A549 treated with ZK216348 at 1 μM for 4 hours (cell line): ENCODE results near the gene BRSK1. TPM values are rescaled to one million over a fixed set of nuclear protein-coding genes. Genes with fewer than 3 reads are reported as not detected.

Experiments used
- total RNA-seq: library from RNA; stranded (reverse); fragments of 200-300 nt; extraction: Qiagen RNA extraction; gene quantifications from 5 replicates; pipeline ENCODE4 v1.2.3, GENCODE V29; 2022; ENCODE audit warnings: low read depth

The BRSK1 gene
- 3.2 to 5.1 TPM (median 4.6 TPM) in 5 replicates for total RNA-seq

GRCh38 chr19:55283548-55284377, at the start of gene BRSK1:
Gene BRSK1 (plus strand): TSS chr19:55283997. CDS start chr19:55284443, 446 bp downstream.

GRCh38 chr19:55258828-55259539, 24.8 kb upstream of the BRSK1 start, which contains the start of gene PPP6R1:
Gene PPP6R1 (minus strand): TSS chr19:55259017. CDS start chr19:55247103, 11,914 bp downstream.

GRCh38 chr19:55279770-55280643, 3.8 kb upstream of the BRSK1 start, which contains the start of gene HSPBP1:
Gene HSPBP1 (minus strand): TSS chr19:55280110. CDS start chr19:55279608, 502 bp downstream.

GRCh38 chr19:55325172-55325571, 41.4 kb downstream of the BRSK1 start, which contains the start of gene TMEM150B:
Gene TMEM150B (minus strand): TSS chr19:55325341. CDS start chr19:55321036, 4,305 bp downstream.

GRCh38 chr19:55339105-55339888, 55.5 kb downstream of the BRSK1 start, which contains the start of gene KMT5C:
Gene KMT5C (plus strand): TSS chr19:55339876. CDS start chr19:55341937, 2,061 bp downstream.

GRCh38 chr19:55354698-55355212, 71.0 kb downstream of the BRSK1 start, which contains the start of gene COX6B2:
Gene COX6B2 (minus strand): TSS chr19:55354719. CDS start chr19:55354521, 198 bp downstream.

Other genes with a start within 250 kb of the BRSK1 start
- 0.13 to 0.46 TPM (median 0.19 TPM) in 3 of 5 replicates, not detected in the others for gene GP6, start 245.7 kb upstream of the BRSK1 start, total RNA-seq
- gene RDH13, start 220.8 kb upstream of the BRSK1 start, total RNA-seq = 14.5 to 21.2 TPM (median 20.8 TPM) in 5 replicates
- 3.0 to 9.2 TPM (median 6.8 TPM) in 5 replicates for gene EPS8L1, start 208.1 kb upstream of the BRSK1 start, total RNA-seq
- gene PPP1R12C, start 166.4 kb upstream of the BRSK1 start, total RNA-seq = 52.2 to 99.2 TPM (median 86.1 TPM) in 5 replicates
- 96.6 to 145 TPM (median 141 TPM) in 5 replicates for gene TNNT1, start 134.8 kb upstream of the BRSK1 start, total RNA-seq
- 6.6 to 13.4 TPM (median 7.0 TPM) in 5 replicates for gene TNNI3, start 126.3 kb upstream of the BRSK1 start, total RNA-seq
- 3.1 to 6.7 TPM (median 5.6 TPM) in 5 replicates for gene DNAAF3, start 117.4 kb upstream of the BRSK1 start, total RNA-seq
- 2.7 to 4.4 TPM (median 3.1 TPM) in 5 replicates for gene SYT5, start 103.7 kb upstream of the BRSK1 start, total RNA-seq
- gene PTPRH, start 74.5 kb upstream of the BRSK1 start, total RNA-seq = 3.6 to 6.0 TPM (median 4.0 TPM) in 5 replicates
- 2.2 to 5.4 TPM (median 4.8 TPM) in 5 replicates for gene TMEM86B, start 55.2 kb upstream of the BRSK1 start, total RNA-seq
- gene PPP6R1, start 25.0 kb upstream of the BRSK1 start, total RNA-seq = 64.6 to 131 TPM (median 118 TPM) in 5 replicates
- 122 to 147 TPM (median 138 TPM) in 5 replicates for gene HSPBP1, start 3.9 kb upstream of the BRSK1 start, total RNA-seq
- gene TMEM150B, start 41.3 kb downstream of the BRSK1 start, total RNA-seq = not detected in 5 replicates
- 3.1 to 9.0 TPM (median 8.2 TPM) in 5 replicates for gene KMT5C, start 55.9 kb downstream of the BRSK1 start, total RNA-seq
- gene COX6B2, start 70.7 kb downstream of the BRSK1 start, total RNA-seq = 1.2 to 7.0 TPM (median 1.4 TPM) in 5 replicates
- gene GARIN5B, start 79.3 kb downstream of the BRSK1 start, total RNA-seq = 0.11 to 0.42 TPM (median 0.18 TPM) in 4 of 5 replicates, not detected in the other
- 20.8 to 42.0 TPM (median 26.5 TPM) in 5 replicates for gene IL11, start 86.5 kb downstream of the BRSK1 start, total RNA-seq
- 1.2 to 2.3 TPM (median 1.3 TPM) in 5 replicates for gene TMEM190, start 92.8 kb downstream of the BRSK1 start, total RNA-seq
- 2.3 to 14.6 TPM (median 11.3 TPM) in 5 replicates for gene TMEM238, start 100.3 kb downstream of the BRSK1 start, total RNA-seq
- 2,333 to 3,419 TPM (median 2,681 TPM) in 5 replicates for gene RPL28, start 101.9 kb downstream of the BRSK1 start, total RNA-seq
- 317 to 626 TPM (median 479 TPM) in 5 replicates for gene UBE2S, start 123.8 kb downstream of the BRSK1 start, total RNA-seq
- not detected in 5 replicates for gene SHISA7, start 159.3 kb downstream of the BRSK1 start, total RNA-seq
- gene ISOC2, start 177.6 kb downstream of the BRSK1 start, total RNA-seq = 36.3 to 64.0 TPM (median 58.6 TPM) in 5 replicates
- not detected in 5 replicates for gene C19orf85, start 180.8 kb downstream of the BRSK1 start, total RNA-seq
- gene ZNF628, start 192.6 kb downstream of the BRSK1 start, total RNA-seq = 2.7 to 8.8 TPM (median 6.9 TPM) in 5 replicates
- gene NAT14, start 201.2 kb downstream of the BRSK1 start, total RNA-seq = 32.8 to 59.9 TPM (median 49.9 TPM) in 5 replicates
- 0.69 to 1.2 TPM (median 0.82 TPM) in 5 replicates for gene SSC5D, start 204.4 kb downstream of the BRSK1 start, total RNA-seq